Keratinocyte (primary cell): ENCODE measurements around the gene KLHL2. TPM values are rescaled to one million over a fixed set of nuclear protein-coding genes. Genes with fewer than 3 reads are reported as not detected.

ENCODE experiments used
- DNase-seq: peaks from one replicate; pipeline ENCODE4 v3.0.0-alpha.2; 2011; ENCODE audit warnings: low read depth, missing footprints, low spot score
- FAIRE-seq: peaks from 2 replicates; lab custom pipeline; 2011; peaks lifted over from hg19 to GRCh38; lab: Jason Lieb, UNC
- H2AFZ ChIP-seq: 2 replicates; pipeline ENCODE4 v1.6.0; 2012; ENCODE audit warnings: low read length, control low read depth, inconsistent platforms; ENCODE audit not compliant: control insufficient read depth
- H3K27ac ChIP-seq: 2 replicates; pipeline ENCODE4 v1.5.1; 2011; ENCODE audit warnings: low read length; ENCODE audit not compliant: control insufficient read depth, insufficient read depth
- H3K27me3 ChIP-seq: 3 replicates; pipeline ENCODE4 v1.6.0; 2011; ENCODE audit warnings: low read length; ENCODE audit not compliant: control insufficient read depth, insufficient read depth; ENCODE audit errors: extremely low read depth
- H3K36me3 ChIP-seq, 2 experiments: 2 replicates in 1 of 2; 3 replicates in 1 of 2; pipeline ENCODE4 v1.5.1; 2011; ENCODE audit warnings: low read length in 2 of 2, mild to moderate bottlenecking in 1 of 2; ENCODE audit not compliant: control insufficient read depth in 2 of 2, insufficient read depth in 2 of 2; ENCODE audit errors: extremely low read depth in 1 of 2
- H3K4me1 ChIP-seq: 3 replicates; pipeline ENCODE4 v1.5.1; 2011; ENCODE audit warnings: low read length; ENCODE audit not compliant: control insufficient read depth, insufficient read depth; ENCODE audit errors: extremely low read depth
- H3K4me2 ChIP-seq: 3 replicates; pipeline ENCODE4 v1.6.0; 2011; ENCODE audit warnings: low read depth, low read length; ENCODE audit not compliant: control insufficient read depth, insufficient read depth; ENCODE audit errors: extremely low read depth
- H3K4me3 ChIP-seq, 3 experiments: fragments of 200-600 bp in 1 of 3; sonication (generic) in 1 of 3; 2 replicates in 2 of 3; 3 replicates in 1 of 3; pipeline ENCODE4 v1.5.1; 2011 to 2016; ENCODE audit warnings: low read length in 3 of 3, mild to moderate bottlenecking in 3 of 3, control low read depth in 2 of 3, inconsistent platforms in 1 of 3, low read depth in 1 of 3, mixed read lengths in 1 of 3, mixed run types in 1 of 3, moderate library complexity in 1 of 3; ENCODE audit not compliant: control insufficient read depth in 2 of 3, insufficient read depth in 2 of 3; ENCODE audit errors: extremely low read depth in 1 of 3
- H3K79me2 ChIP-seq: 2 replicates; pipeline ENCODE4 v1.6.0; 2012; ENCODE audit warnings: low read length; ENCODE audit not compliant: control insufficient read depth, insufficient read depth
- H3K9ac ChIP-seq: 3 replicates; pipeline ENCODE4 v1.6.0; 2011; ENCODE audit warnings: low read length; ENCODE audit not compliant: control insufficient read depth, insufficient read depth; ENCODE audit errors: extremely low read depth
- H3K9me1 ChIP-seq: 3 replicates; pipeline ENCODE4 v1.6.0; 2011; ENCODE audit warnings: low read length; ENCODE audit not compliant: control insufficient read depth, insufficient read depth; ENCODE audit errors: extremely low read depth
- H3K9me3 ChIP-seq: 2 replicates; pipeline ENCODE4 v1.5.1; 2012; ENCODE audit warnings: low read depth, low read length; ENCODE audit not compliant: control insufficient read depth
- H4K20me1 ChIP-seq: 3 replicates; pipeline ENCODE4 v1.6.0; 2011; ENCODE audit warnings: low read length; ENCODE audit not compliant: control insufficient read depth, insufficient read depth; ENCODE audit errors: extremely low read depth
- EZH2 ChIP-seq: IDR thresholded peaks from one replicate; pipeline ENCODE4 v1.6.1; 2012; ENCODE audit warnings: inconsistent platforms, mild to moderate bottlenecking, low read length, moderate library complexity
- dilution Hi-C: fragments of 300-500 bp; cut with MboI; formaldehyde crosslinking; loops from one replicate; pipeline ENCODE4 v1.7.0; 2020; ENCODE audit warnings: low sequenced_read_pairs; ENCODE audit not compliant: extremely low pct_ligation_motif_present
- polyA plus RNA-seq, 5 experiments: library from polyadenylated mRNA; depleted of rRNA in 3 of 5; stranded (reverse) in 3 of 5; stranded (forward) in 1 of 5; unstranded in 1 of 5; fragments of >200 nt; gene quantifications; 1 replicate in 1 of 5; 2 replicates in 3 of 5; 3 replicates in 1 of 5; pipeline versions ENCODE4 v1.2.1 to v1.2.3, GENCODE V29; 2011 to 2012; ENCODE audit warnings: missing spikeins in 2 of 5, low read depth in 1 of 5, low replicate concordance in 1 of 5
- TF ChIP-seq, protein P1 (sequence below), 3 experiments: IDR thresholded peaks in 1 of 3; conservative IDR thresholded peaks in 1 of 3; optimal IDR thresholded peaks in 1 of 3; 2 replicates in 2 of 3; 3 replicates in 1 of 3; pipeline versions ENCODE3 to v1.5.1; 2011; ENCODE audit warnings: low read length in 3 of 3, mild to moderate bottlenecking in 3 of 3, moderate library complexity in 2 of 3, control low read depth in 1 of 3, inconsistent platforms in 1 of 3; ENCODE audit not compliant: insufficient read depth in 2 of 3; ENCODE audit errors: extremely low read depth in 1 of 3

KLHL2 gene
- polyA plus RNA-seq, 1 donor (not counting 4 experiments of a cell fraction or from before 2014, with no cell fraction given), result 18.5 TPM

DNA sequence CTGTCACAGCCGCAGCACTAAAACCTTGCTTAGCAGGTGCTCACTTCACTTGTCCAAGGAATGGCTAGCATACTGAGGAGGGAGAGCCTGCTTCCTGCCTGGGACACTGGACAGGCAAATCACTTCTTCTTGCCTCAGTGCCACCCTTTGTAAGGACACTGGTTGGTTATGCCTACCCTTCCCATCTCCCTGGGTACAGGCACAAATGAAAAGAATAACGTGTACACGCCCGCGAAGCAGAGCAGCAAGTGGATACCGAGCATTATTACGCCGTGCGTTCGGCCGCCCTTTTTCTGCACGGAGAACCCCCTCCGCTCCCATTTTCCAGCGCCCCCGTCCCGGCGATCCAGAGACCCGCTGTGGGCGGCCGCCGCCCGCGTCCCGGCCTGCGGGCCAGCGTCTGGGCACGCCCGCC lies 338 bp upstream of the KLHL2 start:
- H3K4me2 ChIP-seq, result peak overlapping the region; percentile 71
- no peaks in the 10 kb centered on the region for H3K9me1 ChIP-seq
- TF ChIP-seq, protein P1, sequence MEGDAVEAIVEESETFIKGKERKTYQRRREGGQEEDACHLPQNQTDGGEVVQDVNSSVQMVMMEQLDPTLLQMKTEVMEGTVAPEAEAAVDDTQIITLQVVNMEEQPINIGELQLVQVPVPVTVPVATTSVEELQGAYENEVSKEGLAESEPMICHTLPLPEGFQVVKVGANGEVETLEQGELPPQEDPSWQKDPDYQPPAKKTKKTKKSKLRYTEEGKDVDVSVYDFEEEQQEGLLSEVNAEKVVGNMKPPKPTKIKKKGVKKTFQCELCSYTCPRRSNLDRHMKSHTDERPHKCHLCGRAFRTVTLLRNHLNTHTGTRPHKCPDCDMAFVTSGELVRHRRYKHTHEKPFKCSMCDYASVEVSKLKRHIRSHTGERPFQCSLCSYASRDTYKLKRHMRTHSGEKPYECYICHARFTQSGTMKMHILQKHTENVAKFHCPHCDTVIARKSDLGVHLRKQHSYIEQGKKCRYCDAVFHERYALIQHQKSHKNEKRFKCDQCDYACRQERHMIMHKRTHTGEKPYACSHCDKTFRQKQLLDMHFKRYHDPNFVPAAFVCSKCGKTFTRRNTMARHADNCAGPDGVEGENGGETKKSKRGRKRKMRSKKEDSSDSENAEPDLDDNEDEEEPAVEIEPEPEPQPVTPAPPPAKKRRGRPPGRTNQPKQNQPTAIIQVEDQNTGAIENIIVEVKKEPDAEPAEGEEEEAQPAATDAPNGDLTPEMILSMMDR (optimal IDR thresholded peaks at IDR 0.05 in 1 of 3, IDR thresholded peaks at IDR 0.05 in 1 of 3, conservative IDR thresholded peaks at IDR 0.05 in 1 of 3; ENCODE audit: extremely low read depth in 1 of 3, insufficient read depth in 2 of 3, low read length in 3 of 3), result no peak
- no peak for TF ChIP-seq EZH2
- H3K27me3 ChIP-seq, result no peaks in the 10 kb centered on the region
- DNase-seq (no peak), FAIRE-seq (no peak)
- no peaks in the 10 kb centered on the region for H3K9me3 ChIP-seq
- H3K4me3 ChIP-seq, result peak overlapping the region; percentile 45 to 81 (median 68)
- H3K4me1 ChIP-seq, result peaks cover 46% of the 10 kb centered on the region
- dilution Hi-C loops, result no loop called here
- H4K20me1 ChIP-seq, result no peaks in the 10 kb centered on the region
- H3K79me2 ChIP-seq, result peaks cover 29% of the 10 kb centered on the region
- H3K27ac ChIP-seq, result peak overlapping the region; percentile 4
- no peaks in the 10 kb centered on the region for H3K36me3 ChIP-seq
- peak overlapping the region; percentile 23 for H2AFZ ChIP-seq
- peak overlapping the region; percentile 25 for H3K9ac ChIP-seq

DNA sequence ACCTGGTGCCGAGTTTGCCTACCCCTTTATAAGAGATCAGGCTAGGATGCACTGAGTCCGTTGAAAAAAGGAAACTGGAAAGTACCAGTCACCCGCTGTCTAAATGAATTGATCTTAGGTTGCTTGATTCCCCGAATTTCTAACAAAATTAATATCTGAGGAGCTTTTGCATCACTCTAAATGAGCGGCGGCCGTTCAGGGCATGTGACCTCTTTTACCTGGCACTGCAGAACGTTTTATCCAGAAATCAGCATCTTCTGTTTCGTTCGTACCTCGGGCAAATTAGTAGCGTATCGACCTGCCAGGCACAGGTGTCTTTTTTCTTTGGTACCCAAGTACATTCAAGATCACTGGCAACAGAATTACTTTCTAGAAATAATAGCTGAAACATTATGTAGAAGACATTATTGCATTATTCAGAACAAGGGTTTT lies 876 bp downstream of the KLHL2 start:
- Histone ChIP-seq H3K27me3 (no peaks in the 10 kb centered on the region), H3K79me2 (peaks cover 36% of the 10 kb centered on the region), H3K4me3 (peak overlapping the region; percentile 81 to 93 (median 85)), H3K27ac (peak overlapping the region; percentile 13), H3K36me3 (no peaks in the 10 kb centered on the region), H3K4me1 (peaks cover 51% of the 10 kb centered on the region), H3K9me3 (no peaks in the 10 kb centered on the region), H3K4me2 (peak overlapping the region; percentile 84), H3K9ac (peak overlapping the region; percentile 71), H2AFZ (peak overlapping the region; percentile 44), H4K20me1 (no peaks in the 10 kb centered on the region), H3K9me1 (no peaks in the 10 kb centered on the region)
- FAIRE-seq (no peak), DNase-seq (no peak)
- dilution Hi-C loops, result no loop called here
- no peak for TF ChIP-seq EZH2
- TF ChIP-seq, protein P1 (optimal IDR thresholded peaks at IDR 0.05 in 1 of 3, IDR thresholded peaks at IDR 0.05 in 1 of 3, conservative IDR thresholded peaks at IDR 0.05 in 1 of 3; ENCODE audit: extremely low read depth in 1 of 3, insufficient read depth in 2 of 3, low read length in 3 of 3), result no peak
